GM23338 (cell line): Measurements from ENCODE around the gene AGPAT3. TPM values are rescaled to one million over a fixed set of nuclear protein-coding genes. Genes with fewer than 3 reads are reported as not detected.

Experiments used
- ATAC-seq: fragments of 200-7000 bp; cut with Tn5 transposase; 3 replicates; pipeline ENCODE4 v1.9.1; 2020
- DNase-seq: peaks from one replicate; pipeline ENCODE4 v3.0.0-alpha.2; 2015; ENCODE audit warnings: low spot score
- H2AFZ ChIP-seq: fragments of 200-600 bp; sonication (generic); 2 replicates; pipeline ENCODE4 v1.8.0; 2016; ENCODE audit warnings: antibody characterized with exemption, mild to moderate bottlenecking, moderate library complexity
- H3F3A ChIP-seq: fragments of 200-600 bp; sonication (generic); replicated peaks from 2 replicates; pipeline ENCODE4 v1.8.0; 2017; ENCODE audit warnings: antibody characterized with exemption, mixed run types, low read depth
- H3K27ac ChIP-seq: fragments of 200-600 bp; sonication (generic); 2 replicates; pipeline ENCODE4 v1.6.1; 2016; ENCODE audit warnings: low read depth
- H3K27me3 ChIP-seq: fragments of 200-600 bp; sonication (generic); 2 replicates; pipeline ENCODE4 v1.8.0; 2016; ENCODE audit warnings: mild to moderate bottlenecking, mixed run types, moderate library complexity; ENCODE audit not compliant: insufficient read depth
- H3K36me3 ChIP-seq: fragments of 200-600 bp; sonication (generic); 2 replicates; pipeline ENCODE4 v1.8.0; 2016; ENCODE audit warnings: mild to moderate bottlenecking; ENCODE audit not compliant: insufficient read depth
- H3K4me1 ChIP-seq: fragments of 200-600 bp; sonication (generic); 2 replicates; pipeline ENCODE4 v1.8.0; 2016; ENCODE audit warnings: mild to moderate bottlenecking, moderate library complexity; ENCODE audit not compliant: insufficient read depth
- H3K4me2 ChIP-seq: fragments of 200-600 bp; sonication (generic); 2 replicates; pipeline ENCODE4 v1.7.1; 2017; ENCODE audit warnings: mixed run types
- H3K4me3 ChIP-seq: fragments of 200-600 bp; sonication (generic); 2 replicates; pipeline ENCODE4 v1.6.1; 2016; ENCODE audit warnings: mixed run types
- H3K79me2 ChIP-seq: fragments of 200-600 bp; sonication (generic); replicated peaks from 2 replicates; pipeline ENCODE4 v1.8.0; 2017; ENCODE audit warnings: mild to moderate bottlenecking; ENCODE audit not compliant: insufficient read depth
- H3K9me2 ChIP-seq: fragments of 200-600 bp; sonication (generic); 2 replicates; pipeline ENCODE4 v1.8.0; 2017; ENCODE audit not compliant: insufficient read depth
- H4K20me1 ChIP-seq: fragments of 200-600 bp; sonication (generic); replicated peaks from 2 replicates; pipeline ENCODE4 v1.8.0; 2017; ENCODE audit warnings: mild to moderate bottlenecking; ENCODE audit not compliant: insufficient read depth
- H3K27ac Mint-ChIP-seq: 2 replicates; pipeline ENCODE4 v1.8.0; 2020; ENCODE audit warnings: inconsistent platforms, mild to moderate bottlenecking, moderate library complexity, mixed read lengths
- H3K27me3 Mint-ChIP-seq: 3 replicates; pipeline ENCODE4 v1.8.0; 2022; ENCODE audit warnings: low read depth, mild to moderate bottlenecking, moderate library complexity, mixed read lengths, inconsistent platforms; ENCODE audit not compliant: insufficient read depth, poor library complexity
- H3K36me3 Mint-ChIP-seq: 3 replicates; pipeline ENCODE4 v1.8.0; 2021; ENCODE audit warnings: low read depth, mild to moderate bottlenecking, inconsistent platforms, moderate library complexity, mixed read lengths
- H3K4me1 Mint-ChIP-seq: 3 replicates; pipeline ENCODE4 v1.8.0; 2020; ENCODE audit warnings: mild to moderate bottlenecking, inconsistent platforms, mixed read lengths
- H3K4me3 Mint-ChIP-seq: 3 replicates; pipeline ENCODE4 v1.8.0; 2021; ENCODE audit warnings: moderate library complexity, mild to moderate bottlenecking, inconsistent platforms, mixed read lengths
- H3K9me3 Mint-ChIP-seq: 3 replicates; pipeline ENCODE4 v1.8.0; 2020; ENCODE audit warnings: moderate library complexity, mild to moderate bottlenecking, inconsistent platforms, mixed read lengths
- CREB1 ChIP-seq: fragments of 250-450 bp; sonication (Bioruptor Pico); IDR thresholded peaks from 2 replicates; pipeline ENCODE4 v1.5.0; 2020; ENCODE audit warnings: low read depth, mild to moderate bottlenecking, moderate library complexity
- ETS1 ChIP-seq: IDR thresholded peaks from 2 replicates; pipeline ENCODE4 v1.6.1; 2016; ENCODE audit warnings: antibody characterized with exemption
- EZH2 ChIP-seq: fragments of 200-600 bp; sonication (generic); IDR thresholded peaks from one replicate; pipeline ENCODE4 v1.8.0; 2017; ENCODE audit warnings: antibody characterized with exemption, mild to moderate bottlenecking, low read depth; ENCODE audit not compliant: unreplicated experiment
- EZH2phosphoT487 ChIP-seq: fragments of 200-600 bp; sonication (generic); IDR thresholded peaks from one replicate; pipeline ENCODE4 v1.8.1; 2018; ENCODE audit warnings: antibody characterized with exemption; ENCODE audit not compliant: unreplicated experiment
- JUNB ChIP-seq: IDR thresholded peaks from one replicate; pipeline ENCODE4 v1.6.1; 2016; ENCODE audit warnings: antibody characterized with exemption; ENCODE audit not compliant: unreplicated experiment
- NANOG ChIP-seq: IDR thresholded peaks from 2 replicates; pipeline ENCODE4 v1.6.1; 2016; ENCODE audit warnings: antibody characterized with exemption, borderline replicate concordance
- POLR2AphosphoS5 ChIP-seq: IDR thresholded peaks from 2 replicates; pipeline ENCODE4 v1.6.1; 2016; ENCODE audit warnings: antibody characterized with exemption, low read depth
- REST ChIP-seq: IDR thresholded peaks from one replicate; pipeline ENCODE4 v1.6.1; 2018; ENCODE audit warnings: antibody characterized with exemption; ENCODE audit not compliant: unreplicated experiment
- STAT1 ChIP-seq: IDR thresholded peaks from one replicate; pipeline ENCODE4 v1.6.1; 2016; ENCODE audit warnings: antibody characterized with exemption; ENCODE audit not compliant: unreplicated experiment
- ZNF114 ChIP-seq: fragments of 250-450 bp; sonication (Bioruptor Pico); IDR thresholded peaks from 2 replicates; pipeline ENCODE4 v1.5.0; 2020; ENCODE audit warnings: mild to moderate bottlenecking, moderate library complexity
- ZNF331 ChIP-seq: fragments of 250-450 bp; sonication (Bioruptor Pico); IDR thresholded peaks from 2 replicates; pipeline ENCODE4 v1.5.0; 2020; ENCODE audit warnings: low read depth, mild to moderate bottlenecking, moderate library complexity
- polyA plus RNA-seq: library from polyadenylated mRNA; unstranded; fragments of >200 nt; fragmentation: Nextera tagmentation; extraction: Ambion mirVana; gene quantifications from 2 replicates; pipeline ENCODE4 v1.2.1, GENCODE V29; 2016
- total RNA-seq: library from RNA; depleted of rRNA; stranded (reverse); fragments of >200 nt; shearing (Covaris generic); gene quantifications from 2 replicates; pipeline ENCODE4 v1.2.3, GENCODE V29; 2014
- TF ChIP-seq, protein P1 (sequence below), 2 experiments: fragments of 200-600 bp in 1 of 2; sonication (generic) in 1 of 2; conservative IDR thresholded peaks; 2 replicates each; pipeline versions ENCODE4 v1.5.1 to v1.6.1; 2016 to 2017; ENCODE audit warnings: antibody characterized with exemption in 2 of 2, low read depth in 2 of 2, mild to moderate bottlenecking in 2 of 2, moderate library complexity in 1 of 2
- TF ChIP-seq, protein P2 (sequence below): fragments of 250-450 bp; sonication (Bioruptor Pico); IDR thresholded peaks from 2 replicates; pipeline ENCODE4 v1.5.0; 2020; ENCODE audit warnings: mild to moderate bottlenecking, moderate library complexity

AGPAT3 gene
- total and polyA plus RNA-seq, 2 experiments from 2014 or later: 2.1 to 6.1 TPM

DNA sequence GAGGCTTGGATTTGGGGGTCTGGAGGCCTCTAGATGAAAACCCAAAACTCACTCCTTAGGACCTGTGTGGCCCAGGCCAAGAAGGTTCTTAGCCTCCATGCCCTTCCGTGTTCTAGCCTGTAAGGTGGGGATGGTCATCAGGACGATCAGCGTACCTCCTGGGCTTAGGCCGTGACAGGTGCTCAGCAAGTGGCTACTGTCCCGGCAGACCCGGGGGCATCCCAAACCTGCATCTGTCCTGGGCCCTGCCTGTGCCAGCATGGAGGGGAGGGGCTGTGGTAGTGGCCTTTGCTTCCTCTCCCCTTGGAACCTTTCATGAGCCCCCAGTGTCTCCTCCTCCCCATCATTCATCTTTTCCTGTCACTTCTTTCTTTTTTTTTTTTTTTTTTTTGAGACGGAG lies 124.4 kb downstream of the AGPAT3 start:
- DNase-seq: no peak
- Mint-ChIP-seq H3K9me3 (no peaks in the 10 kb centered on the region), H3K4me1 (peaks cover 16% of the 10 kb centered on the region), H3K27ac (no peak overlapping the region), H3K4me3 (no peak overlapping the region), H3K27me3 (peaks cover 6% of the 10 kb centered on the region), H3K36me3 (no peaks in the 10 kb centered on the region)
- no peak for TF ChIP-seq ZNF331 (CRISPR knock-in tag)
- no peak for TF ChIP-seq REST
- TF ChIP-seq ZNF114 (CRISPR knock-in tag): no peak
- TF ChIP-seq, protein P1, sequence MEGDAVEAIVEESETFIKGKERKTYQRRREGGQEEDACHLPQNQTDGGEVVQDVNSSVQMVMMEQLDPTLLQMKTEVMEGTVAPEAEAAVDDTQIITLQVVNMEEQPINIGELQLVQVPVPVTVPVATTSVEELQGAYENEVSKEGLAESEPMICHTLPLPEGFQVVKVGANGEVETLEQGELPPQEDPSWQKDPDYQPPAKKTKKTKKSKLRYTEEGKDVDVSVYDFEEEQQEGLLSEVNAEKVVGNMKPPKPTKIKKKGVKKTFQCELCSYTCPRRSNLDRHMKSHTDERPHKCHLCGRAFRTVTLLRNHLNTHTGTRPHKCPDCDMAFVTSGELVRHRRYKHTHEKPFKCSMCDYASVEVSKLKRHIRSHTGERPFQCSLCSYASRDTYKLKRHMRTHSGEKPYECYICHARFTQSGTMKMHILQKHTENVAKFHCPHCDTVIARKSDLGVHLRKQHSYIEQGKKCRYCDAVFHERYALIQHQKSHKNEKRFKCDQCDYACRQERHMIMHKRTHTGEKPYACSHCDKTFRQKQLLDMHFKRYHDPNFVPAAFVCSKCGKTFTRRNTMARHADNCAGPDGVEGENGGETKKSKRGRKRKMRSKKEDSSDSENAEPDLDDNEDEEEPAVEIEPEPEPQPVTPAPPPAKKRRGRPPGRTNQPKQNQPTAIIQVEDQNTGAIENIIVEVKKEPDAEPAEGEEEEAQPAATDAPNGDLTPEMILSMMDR (conservative IDR thresholded peaks at IDR 0.05; ENCODE audit: low read depth in 2 of 2): no peak
- no peak for TF ChIP-seq STAT1
- no peak for TF ChIP-seq NANOG
- TF ChIP-seq, protein P2, sequence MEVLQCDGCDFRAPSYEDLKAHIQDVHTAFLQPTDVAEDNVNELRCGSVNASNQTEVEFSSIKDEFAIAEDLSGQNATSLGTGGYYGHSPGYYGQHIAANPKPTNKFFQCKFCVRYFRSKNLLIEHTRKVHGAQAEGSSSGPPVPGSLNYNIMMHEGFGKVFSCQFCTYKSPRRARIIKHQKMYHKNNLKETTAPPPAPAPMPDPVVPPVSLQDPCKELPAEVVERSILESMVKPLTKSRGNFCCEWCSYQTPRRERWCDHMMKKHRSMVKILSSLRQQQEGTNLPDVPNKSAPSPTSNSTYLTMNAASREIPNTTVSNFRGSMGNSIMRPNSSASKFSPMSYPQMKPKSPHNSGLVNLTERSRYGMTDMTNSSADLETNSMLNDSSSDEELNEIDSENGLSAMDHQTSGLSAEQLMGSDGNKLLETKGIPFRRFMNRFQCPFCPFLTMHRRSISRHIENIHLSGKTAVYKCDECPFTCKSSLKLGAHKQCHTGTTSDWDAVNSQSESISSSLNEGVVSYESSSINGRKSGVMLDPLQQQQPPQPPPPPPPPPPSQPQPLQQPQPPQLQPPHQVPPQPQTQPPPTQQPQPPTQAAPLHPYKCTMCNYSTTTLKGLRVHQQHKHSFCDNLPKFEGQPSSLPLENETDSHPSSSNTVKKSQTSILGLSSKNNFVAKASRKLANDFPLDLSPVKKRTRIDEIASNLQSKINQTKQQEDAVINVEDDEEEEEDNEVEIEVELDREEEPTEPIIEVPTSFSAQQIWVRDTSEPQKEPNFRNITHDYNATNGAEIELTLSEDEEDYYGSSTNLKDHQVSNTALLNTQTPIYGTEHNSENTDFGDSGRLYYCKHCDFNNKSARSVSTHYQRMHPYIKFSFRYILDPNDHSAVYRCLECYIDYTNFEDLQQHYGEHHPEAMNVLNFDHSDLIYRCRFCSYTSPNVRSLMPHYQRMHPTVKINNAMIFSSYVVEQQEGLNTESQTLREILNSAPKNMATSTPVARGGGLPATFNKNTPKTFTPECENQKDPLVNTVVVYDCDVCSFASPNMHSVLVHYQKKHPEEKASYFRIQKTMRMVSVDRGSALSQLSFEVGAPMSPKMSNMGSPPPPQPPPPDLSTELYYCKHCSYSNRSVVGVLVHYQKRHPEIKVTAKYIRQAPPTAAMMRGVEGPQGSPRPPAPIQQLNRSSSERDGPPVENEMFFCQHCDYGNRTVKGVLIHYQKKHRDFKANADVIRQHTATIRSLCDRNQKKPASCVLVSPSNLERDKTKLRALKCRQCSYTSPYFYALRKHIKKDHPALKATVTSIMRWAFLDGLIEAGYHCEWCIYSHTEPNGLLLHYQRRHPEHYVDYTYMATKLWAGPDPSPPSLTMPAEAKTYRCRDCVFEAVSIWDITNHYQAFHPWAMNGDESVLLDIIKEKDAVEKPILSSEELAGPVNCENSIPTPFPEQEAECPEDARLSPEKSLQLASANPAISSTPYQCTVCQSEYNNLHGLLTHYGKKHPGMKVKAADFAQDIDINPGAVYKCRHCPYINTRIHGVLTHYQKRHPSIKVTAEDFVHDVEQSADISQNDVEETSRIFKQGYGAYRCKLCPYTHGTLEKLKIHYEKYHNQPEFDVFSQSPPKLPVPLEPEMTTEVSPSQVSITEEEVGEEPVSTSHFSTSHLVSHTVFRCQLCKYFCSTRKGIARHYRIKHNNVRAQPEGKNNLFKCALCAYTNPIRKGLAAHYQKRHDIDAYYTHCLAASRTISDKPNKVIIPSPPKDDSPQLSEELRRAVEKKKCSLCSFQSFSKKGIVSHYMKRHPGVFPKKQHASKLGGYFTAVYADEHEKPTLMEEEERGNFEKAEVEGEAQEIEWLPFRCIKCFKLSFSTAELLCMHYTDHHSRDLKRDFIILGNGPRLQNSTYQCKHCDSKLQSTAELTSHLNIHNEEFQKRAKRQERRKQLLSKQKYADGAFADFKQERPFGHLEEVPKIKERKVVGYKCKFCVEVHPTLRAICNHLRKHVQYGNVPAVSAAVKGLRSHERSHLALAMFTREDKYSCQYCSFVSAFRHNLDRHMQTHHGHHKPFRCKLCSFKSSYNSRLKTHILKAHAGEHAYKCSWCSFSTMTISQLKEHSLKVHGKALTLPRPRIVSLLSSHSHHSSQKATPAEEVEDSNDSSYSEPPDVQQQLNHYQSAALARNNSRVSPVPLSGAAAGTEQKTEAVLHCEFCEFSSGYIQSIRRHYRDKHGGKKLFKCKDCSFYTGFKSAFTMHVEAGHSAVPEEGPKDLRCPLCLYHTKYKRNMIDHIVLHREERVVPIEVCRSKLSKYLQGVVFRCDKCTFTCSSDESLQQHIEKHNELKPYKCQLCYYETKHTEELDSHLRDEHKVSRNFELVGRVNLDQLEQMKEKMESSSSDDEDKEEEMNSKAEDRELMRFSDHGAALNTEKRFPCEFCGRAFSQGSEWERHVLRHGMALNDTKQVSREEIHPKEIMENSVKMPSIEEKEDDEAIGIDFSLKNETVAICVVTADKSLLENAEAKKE (CRISPR knock-in tag): no peak
- TF ChIP-seq POLR2AphosphoS5: no peak
- no peak for TF ChIP-seq JUNB
- no peak for TF ChIP-seq CREB1
- TF ChIP-seq EZH2phosphoT487: no peak
- no peak for TF ChIP-seq ETS1
- TF ChIP-seq EZH2: no peak
- Histone ChIP-seq H3K27me3 (no peaks in the 10 kb centered on the region), H3K79me2 (no peaks in the 10 kb centered on the region), H3K4me2 (no peak overlapping the region), H3K9me2 (no peaks in the 10 kb centered on the region), H3K27ac (no peak overlapping the region), H3K4me1 (no peaks in the 10 kb centered on the region; the same call in 1 of the 2 replicates), H4K20me1 (no peaks in the 10 kb centered on the region), H3F3A (peaks cover 10% of the 10 kb centered on the region; the same call in 1 of the 2 replicates), H2AFZ (no peak overlapping the region), H3K4me3 (no peak overlapping the region), H3K36me3 (no peaks in the 10 kb centered on the region)
- no peak for ATAC-seq
